GM18907 (cell line): ENCODE data around the gene PATJ.

Experiments used
- ATAC-seq: cut with Tn5 transposase; IDR thresholded peaks from one replicate; pipeline ENCODE4 v1.9.1; 2021; ENCODE audit warnings: mild to moderate bottlenecking, moderate library complexity; ENCODE audit not compliant: unreplicated experiment

PATJ gene

DNA sequence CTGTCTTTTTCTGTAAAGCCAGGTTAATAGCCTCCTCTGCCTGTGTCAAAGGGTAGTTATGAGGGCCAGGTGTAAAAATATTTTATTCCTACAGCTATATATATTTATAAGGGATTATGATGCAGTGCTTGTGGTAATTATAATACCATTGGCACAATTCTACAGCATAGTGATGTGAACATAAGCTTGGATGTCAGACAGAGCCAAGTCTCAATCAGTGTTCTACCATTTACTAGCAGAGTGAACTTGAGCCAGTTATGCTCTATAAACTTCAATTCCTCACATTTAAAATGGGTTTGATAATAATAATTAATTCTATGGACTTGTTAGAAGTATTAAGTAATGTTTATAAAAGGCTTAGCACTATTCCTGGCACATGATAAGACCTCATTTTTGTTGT lies 300.9 kb downstream of the PATJ start:
- ATAC-seq: no peak

DNA sequence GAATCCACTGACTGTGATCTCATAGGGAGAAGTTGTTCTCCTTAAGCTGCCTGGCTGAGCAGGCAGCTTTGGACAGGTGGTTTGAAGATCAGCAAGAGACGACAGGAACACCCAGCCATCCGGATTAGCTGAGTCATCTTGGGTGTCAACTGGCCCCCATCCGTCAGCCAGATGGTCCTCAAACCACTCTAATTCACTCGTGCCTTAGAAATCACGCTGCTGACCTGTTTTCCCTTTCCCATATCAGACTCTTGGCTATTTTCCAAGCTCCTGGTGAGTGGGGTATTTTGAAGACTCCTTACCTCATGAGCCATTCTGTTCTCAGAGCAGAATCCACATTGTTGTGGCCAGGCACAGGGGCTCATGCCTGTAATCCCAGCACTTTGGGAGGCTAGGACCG lies 303.3 kb downstream of the PATJ start:
- no peak for ATAC-seq

DNA sequence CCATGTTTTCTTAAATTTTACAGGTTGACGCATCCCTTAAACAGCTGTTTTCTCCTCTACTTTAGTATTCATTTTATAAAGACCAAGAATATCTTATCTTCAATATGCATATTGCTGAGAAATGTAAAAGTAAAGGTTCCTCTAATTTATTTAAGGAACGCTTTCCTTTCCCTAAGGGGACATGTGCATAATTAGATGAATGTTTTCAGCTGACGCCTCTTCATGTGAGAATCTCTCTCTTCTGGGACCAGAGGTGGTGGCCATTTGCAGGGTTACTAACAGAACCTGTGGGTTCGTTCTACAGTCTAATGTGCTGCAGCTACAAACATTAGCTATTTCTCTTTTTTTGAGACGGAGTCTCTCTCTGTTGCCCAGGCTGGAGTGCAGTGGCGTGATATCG lies 304.6 kb downstream of the PATJ start:
- no peak for ATAC-seq

DNA sequence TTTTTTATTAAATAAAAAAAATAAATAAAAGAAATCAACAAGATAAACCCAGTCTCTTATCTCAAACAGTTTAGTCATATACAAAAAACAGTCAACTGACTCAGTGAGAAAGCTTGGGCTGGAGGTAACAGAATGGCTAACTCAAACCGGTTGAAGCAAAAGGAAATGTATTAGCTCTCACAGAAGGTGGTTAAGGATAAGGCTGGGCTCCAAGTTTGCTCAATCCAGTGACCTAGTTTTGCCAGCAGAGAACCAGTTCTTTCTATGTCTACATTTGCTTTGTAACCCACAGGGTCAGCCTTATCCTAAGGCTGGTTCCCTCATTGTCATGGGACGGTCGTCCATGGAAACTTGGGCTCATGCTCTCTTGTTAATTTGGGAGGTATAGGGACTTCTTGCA lies 307.9 kb downstream of the PATJ start:
- ATAC-seq: no peak

DNA sequence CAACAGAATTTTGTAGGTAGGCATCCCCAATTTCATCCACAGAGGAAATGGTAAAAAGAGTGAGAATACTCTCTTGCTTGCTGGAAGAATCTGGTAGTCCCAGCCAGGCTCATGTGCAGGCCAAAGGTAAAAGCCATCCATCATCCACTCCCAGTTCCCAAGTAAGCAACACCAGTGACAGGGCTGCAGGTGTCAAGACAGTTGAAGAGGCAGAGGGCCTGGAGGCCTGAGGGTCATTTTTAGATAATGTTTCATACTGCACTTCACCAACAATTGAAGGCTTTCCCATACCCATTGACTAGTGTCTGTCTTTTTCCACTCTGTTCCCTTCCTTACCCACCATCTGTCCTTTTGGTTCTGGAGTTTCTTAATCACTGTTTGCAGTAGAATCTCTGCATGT lies 310.7 kb downstream of the PATJ start:
- no peak for ATAC-seq

DNA sequence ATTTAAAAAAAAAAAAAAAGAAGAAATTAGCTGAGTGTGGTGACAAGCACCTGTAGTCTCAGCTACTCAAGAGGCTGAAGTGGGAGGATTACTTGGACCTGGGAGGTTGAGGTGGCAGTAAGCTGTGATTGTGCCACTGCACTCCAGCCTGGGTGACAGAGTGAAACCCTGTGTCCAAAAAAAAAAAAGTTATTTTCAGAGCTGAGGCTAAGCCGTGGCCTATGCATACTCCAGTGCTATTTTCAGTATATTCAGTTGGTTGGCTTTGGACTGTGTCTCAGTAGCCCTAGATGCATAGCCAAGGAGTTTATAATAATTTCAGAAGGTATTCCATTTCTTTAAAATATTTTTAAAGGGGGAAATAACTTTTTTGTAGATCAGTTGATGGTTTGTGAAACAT lies 311.9 kb downstream of the PATJ start:
- ATAC-seq: no peak

DNA sequence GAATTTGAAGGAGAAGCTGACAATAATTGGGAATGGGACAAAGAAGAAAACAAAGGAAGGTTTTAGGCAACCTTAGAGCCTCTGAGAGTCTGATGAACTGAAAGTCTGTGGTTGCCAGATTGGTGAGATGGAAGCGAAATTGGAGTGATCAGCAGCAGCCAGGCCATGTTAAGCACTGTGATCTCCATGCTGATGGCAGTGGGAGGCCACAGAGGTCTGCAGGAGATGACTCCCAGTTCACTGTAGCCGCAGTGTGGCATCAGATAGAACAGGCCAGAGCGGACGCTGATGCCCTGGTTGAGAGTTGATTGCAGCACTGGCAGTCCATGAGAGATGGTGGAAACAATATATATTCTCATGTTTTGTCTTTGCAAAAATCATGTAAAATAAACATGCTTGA lies 314.9 kb downstream of the PATJ start:
- no peak for ATAC-seq

DNA sequence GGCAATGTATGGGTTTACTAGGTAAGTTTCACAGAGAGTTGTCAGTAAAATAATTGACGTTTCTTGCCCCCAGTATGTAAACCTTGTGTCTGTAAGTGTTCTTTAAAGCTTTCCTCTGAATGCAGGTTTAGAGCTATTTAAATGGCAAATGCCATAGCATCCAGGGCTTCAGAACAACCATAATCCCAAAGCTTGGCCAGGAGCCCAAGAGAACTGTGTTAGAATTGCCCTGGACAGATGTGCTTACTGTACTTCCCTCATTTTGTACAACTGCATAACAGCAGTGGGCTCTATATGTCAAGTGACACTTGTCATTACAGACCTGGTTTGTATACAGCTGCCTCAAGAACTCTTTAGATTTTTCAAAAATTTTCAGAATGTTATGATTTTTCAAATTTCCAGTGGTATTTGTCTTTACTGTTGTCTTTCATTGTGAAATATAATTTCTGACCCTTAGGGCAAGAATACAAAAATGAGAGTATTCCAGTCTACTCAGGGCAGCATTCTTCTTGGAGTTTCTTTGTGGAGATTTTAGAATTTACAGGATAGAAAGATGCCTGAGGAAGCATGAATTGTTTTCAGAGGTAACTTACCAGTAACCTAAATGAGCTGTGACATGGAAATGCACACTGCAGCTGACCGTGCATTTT lies 315.5 kb downstream of the PATJ start:
- no peak for ATAC-seq

DNA sequence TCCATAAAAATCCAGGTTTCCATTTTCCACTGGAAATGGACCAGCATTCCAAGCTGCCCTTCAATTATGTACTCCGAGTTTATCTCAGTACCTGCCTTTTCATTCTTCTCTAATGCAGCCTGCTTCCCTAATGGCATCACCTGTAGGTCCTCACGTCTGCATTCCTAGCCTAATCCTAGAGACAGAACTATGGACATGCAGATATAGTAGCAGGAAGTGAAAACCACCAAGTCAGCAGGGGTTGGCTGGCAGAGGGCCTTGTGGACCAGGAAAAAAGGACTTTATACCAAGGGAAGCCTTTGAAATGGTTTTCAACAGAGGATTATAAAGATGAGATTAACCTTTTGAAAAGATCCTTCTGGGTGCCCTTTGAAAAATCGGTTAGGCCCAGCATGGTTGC lies 316.7 kb downstream of the PATJ start:
- ATAC-seq: no peak

DNA sequence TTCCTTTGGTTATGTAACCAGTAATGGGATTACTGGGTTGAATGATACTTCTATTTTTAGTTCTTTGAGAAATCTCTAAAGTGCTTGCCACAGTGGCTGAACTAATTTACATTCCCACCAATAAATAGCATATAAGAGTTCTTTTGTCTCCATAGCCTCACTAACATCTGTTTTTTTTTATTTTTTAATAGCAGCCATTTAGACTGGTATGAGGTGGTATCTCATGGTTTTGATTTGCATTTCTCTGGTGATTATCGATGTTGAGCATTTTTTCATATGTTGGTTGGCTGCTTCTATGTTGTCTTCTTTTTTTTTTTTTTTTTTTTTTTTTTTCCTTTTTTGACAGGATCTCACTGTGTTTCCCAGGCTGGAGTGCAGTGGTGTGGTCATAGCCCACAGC lies 319.8 kb downstream of the PATJ start:
- ATAC-seq: no peak

DNA sequence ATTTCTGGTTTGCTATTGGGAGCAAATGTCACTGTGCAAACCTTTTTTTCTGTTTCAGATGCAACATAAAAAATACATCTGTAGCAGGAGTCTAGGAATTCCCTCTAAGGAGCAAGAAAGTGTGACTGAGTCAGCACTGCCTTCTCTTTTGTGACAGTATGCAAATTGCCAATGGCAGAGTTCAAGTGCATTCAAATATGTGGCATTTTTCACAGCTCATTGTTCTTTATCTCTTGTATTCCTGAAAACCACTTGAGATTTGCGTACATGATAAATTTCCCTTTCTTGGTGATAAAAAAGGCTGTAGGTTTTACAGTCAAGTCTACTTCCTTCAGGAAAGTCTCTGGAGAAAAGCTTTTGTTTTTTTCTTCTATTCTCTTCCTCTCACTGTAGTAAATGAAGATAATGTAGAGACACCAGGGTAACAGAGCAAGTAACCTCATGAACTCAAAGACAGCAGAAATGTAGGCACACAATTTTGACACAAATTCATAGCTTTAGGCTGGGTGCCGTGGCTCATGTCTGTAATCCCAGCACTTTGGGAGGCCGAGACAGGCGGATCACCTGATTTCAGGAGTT lies 322.6 kb downstream of the PATJ start:
- ATAC-seq: no peak

DNA sequence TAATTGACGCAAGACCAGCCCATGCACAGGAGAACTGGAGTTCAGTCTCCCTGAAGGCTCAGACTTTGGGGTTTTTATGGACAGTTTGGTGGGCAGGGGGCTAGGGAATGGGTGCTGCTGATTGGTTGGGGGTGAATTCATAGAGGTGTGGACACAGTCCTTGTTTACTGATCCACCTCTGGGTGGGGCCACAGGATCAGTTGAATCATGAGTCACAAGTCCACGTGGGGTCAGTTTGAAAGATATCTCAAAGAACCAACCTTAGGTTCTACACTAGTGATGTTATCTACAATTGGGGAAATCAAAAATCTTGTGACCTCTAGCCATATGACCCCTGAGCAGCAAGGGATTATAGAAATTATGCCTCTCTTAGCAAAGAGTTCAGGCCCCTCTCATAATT lies 324.4 kb downstream of the PATJ start:
- no peak for ATAC-seq

DNA sequence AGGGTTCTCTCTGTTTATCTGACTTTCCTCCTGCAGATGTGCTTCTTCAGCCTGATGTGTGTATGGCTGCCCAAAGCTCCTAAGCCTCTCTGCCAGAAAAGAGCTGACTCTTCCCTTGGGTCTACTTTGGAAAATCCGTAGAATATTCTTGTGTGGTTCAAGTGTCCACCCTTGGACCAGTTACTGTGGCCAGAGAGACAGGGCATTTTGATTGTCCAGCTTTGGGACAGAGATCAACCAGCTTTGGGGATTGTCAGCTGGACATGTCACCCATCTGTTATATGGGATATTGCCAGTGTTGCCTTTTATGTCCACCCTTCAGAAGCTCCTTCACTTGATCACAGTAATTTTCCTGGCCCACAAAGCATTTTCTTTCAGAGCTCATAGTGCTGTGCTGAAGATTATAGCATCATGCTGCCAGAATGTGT lies 326.1 kb downstream of the PATJ start:
- ATAC-seq: no peak

DNA sequence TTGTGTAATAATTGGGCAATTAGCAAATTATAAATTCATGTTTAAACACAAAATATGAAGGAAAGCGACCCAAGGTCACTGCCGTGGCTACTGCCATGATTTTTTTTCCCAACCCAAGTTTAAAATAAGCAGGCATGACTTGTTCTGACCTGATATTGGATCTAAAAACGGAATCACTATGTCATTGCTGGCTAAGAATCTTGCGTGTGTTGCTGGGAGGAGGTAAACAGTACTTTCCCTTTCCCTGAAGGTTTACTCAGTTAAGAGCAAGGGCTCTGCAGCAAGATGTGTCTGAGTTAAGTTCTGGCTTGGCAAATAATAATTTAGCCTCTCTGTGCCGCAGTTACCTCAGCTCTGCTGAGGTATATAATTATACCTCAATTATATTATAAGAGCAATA lies 326.7 kb downstream of the PATJ start:
- no peak for ATAC-seq

DNA sequence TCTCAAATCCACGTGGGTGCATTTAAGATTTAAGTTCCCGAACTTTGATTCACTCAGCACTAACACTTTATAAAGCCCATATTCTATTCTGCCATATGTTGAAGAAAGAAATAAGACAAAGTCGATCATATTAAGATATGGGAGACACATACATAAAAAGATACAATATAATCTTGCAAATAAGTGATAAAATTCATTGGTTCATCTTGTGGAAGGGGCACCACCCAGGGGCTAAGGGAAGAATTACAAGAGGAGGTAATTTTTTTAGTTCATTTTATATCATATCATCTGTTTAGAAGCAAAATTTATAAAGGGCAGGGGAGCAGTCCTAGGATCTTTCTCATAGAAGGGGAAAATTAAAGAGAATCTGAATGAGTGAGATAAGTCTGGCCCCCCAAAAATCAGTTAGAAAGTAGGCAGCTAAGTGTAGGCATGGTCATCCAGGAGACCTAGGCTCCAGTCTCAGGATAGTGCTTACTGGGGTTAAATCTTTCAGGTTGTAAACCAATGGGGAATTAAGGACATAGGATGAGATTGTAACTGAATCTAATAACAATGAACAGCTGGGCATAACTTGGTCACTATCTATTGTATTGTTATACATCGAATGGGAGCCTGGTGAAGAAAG lies 328.2 kb downstream of the PATJ start:
- no peak for ATAC-seq

DNA sequence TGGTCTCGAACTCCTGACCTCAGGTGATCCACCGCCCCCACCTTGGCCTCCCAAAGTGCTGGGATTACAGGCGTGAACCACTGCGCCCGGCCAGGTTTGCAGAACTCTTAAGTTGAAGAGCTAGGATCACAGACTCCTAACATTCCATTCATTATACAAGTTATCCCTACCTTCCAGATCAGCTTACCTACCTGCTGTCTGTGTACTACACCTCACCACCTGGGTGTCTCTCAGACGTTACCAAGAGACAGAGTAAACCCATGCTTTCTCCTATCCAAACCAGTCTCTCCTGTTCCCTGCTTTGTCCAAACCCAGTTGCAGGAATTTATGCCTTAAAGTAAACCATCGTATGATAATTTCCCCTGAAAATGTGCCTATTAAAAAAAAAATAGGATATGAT lies 329.4 kb downstream of the PATJ start:
- ATAC-seq: no peak

DNA sequence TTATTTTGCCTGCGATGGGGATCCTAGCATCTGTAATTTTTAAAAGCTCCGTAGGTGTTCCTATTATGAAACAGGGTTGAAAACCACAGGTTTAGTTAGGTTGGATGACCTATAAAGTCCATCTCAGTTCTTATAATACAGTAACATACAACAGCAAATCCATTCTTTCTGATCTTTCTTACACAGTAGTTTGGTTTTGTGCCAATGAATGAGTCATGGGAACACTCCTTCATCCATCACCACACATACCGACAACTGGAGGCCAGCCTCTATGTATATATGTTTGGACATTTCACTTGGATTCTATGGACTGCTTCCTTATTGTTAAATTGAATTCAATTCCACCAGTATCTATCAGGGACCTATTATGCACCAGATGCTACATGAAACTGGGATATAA lies 334.0 kb downstream of the PATJ start:
- no peak for ATAC-seq

DNA sequence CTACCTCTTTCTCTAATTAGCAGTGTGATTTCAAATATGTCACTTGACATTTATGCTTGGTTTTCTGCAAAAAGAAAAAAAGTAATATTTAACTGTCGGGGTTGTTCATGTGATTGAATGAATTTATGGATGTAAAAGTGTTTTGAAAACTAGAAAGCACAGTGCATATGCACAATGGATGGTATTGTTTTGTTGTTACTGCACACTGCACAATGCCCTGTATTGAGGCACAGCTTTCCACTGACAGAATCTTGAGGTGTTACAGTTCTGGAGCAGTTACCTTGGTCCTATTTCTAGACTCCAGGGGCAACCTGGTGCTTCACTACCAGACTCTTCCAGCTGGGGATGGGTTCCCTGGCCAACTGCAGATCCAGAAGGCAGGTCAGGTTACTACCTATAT lies 335.5 kb downstream of the PATJ start:
- no peak for ATAC-seq

DNA sequence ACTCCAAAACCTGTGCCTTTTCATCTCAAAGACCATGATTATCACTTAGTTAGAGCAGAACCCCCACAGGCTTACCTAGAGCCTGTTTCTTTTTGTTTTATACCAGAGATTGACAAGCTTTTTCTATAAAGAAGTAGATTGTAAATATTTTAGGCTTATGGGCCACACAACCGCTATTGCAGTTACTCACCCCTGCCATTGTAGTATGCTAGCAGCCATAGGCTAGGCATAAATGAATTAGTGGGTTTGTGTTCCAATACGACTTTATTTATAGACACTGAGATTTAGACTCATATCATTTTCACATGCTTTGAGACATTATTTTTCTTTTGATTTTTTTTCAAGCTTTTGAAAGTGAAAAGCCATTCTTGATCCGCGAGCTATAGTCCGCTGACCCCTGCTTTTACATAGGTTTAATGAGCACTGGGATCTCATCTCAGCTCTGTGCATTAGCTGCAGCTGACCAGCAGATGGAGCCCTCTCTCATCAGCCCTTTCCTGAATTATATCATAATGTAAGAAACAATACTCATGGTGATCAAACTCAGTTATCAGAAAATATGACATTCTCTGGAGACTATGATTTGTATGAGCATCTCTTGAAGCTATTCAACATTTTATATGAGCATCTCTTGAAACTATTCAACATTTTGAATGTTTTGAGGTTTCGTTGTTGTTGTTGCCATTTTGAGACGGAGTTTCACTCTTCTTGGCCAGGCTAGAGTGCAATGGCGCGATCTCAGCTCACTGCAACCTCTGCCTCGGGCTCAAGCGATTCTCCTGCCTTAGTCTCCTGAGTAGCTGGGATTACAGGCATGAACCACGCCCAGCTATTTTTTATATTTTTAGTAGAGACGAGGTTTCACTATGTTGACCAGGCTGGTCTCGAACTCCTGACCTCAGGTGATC lies 340.4 kb downstream of the PATJ start:
- ATAC-seq: peak; percentile 81

DNA sequence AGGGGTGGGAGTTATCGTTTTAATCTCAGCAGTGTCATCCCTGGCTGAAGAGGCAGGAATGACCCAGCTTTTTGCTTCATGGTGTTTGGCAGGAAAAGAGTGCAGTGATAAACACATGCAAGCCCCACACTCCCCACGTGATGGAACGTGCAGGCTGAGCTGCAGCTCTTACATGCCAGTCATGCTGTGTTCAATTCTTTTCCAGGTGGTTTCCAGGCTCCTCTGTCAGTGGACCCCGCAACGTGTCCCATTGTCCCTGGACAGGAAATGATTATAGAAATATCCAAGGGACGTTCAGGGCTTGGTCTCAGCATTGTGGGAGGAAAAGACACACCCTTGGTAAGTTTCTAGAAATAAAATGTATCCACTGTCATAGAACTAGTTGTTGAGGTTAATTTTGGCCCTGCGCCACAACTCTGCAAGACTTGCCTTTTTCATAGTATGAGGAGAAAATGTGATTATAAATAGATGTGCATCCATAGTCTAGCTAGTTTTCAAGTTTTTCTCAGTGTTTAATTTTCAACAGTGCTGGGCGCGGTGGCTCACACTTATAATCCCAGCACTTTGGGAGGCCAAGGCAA lies 342.1 kb downstream of the PATJ start:
- ATAC-seq: no peak

DNA sequence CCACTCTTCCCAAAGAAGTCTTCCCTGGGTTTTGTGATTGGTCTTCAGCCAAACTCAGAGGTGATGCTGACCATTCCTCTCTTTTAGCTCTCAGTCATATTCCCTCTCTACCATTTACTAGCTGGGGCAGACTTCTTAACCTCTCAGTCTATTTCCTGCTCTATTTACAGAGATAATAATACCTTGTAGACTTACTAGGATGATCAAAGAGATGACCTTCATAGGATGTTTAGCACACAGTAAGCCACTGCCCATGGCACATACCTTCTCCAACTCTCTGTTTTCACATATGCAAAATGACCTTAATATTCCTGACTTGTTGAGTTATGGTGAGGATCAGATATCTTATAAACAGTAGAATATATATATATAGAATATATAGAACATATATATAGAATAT lies 346.2 kb downstream of the PATJ start:
- no peak for ATAC-seq
